Hypothalamus (tissue), 51 donors: ENCODE measurements around the gene DUSP9.

ENCODE experiments used
- DNase-seq, 51 donors: peaks; one replicate each; lab custom pipeline; 2025; lab: John Stamatoyannopoulos, UW

Gene DUSP9

GRCh38 chrX:153647461-153648357 is 706 bp downstream of the DUSP9 start:
- no peak for DNase-seq

GRCh38 chrX:153648358-153649177 is 1.6 kb downstream of the DUSP9 start:
- DNase-seq = no peak

GRCh38 chrX:153649178-153649914 is 2.3 kb downstream of the DUSP9 start:
- no peak for DNase-seq

GRCh38 chrX:153649915-153650782 is 3.1 kb downstream of the DUSP9 start:
- DNase-seq = no peak

- no peak for DNase-seq
Observed at GRCh38 chrX:153650959-153651358, 4.0 kb downstream of the DUSP9 start.

GRCh38 chrX:153651540-153652079 is 4.6 kb downstream of the DUSP9 start:
- no peak for DNase-seq

GRCh38 chrX:153653556-153653955 is 6.6 kb downstream of the DUSP9 start:
- no peak for DNase-seq

GRCh38 chrX:153657161-153657560 is 10.2 kb downstream of the DUSP9 start:
- DNase-seq = no peak

GRCh38 chrX:153659268-153659667 is 12.3 kb downstream of the DUSP9 start:
- DNase-seq = no peak

GRCh38 chrX:153662266-153662665 is 15.3 kb downstream of the DUSP9 start:
- peak in 6 of 51 donors; percentile 3 to 35 (median 22) for DNase-seq

- DNase-seq = no peak
Observed at GRCh38 chrX:153665726-153666306, 18.8 kb downstream of the DUSP9 start.

GRCh38 chrX:153667281-153667955 is 20.4 kb downstream of the DUSP9 start:
- DNase-seq = no peak

- DNase-seq = peak; percentile 10 to 90 (median 66)
Observed at GRCh38 chrX:153667956-153668396, 21.0 kb downstream of the DUSP9 start.

- DNase-seq = no peak
Observed at GRCh38 chrX:153668423-153669173, 21.6 kb downstream of the DUSP9 start.

- DNase-seq = peak in 2 of 51 donors; percentile 19 to 20
Observed at GRCh38 chrX:153669174-153669890, 22.3 kb downstream of the DUSP9 start.

- DNase-seq = no peak
Observed at GRCh38 chrX:153669901-153670731, 23.1 kb downstream of the DUSP9 start.
